Nucleus accumbens (tissue), 56 donors: ENCODE results near the gene UBTD1.
A peak's percentile ranks its signal among the peaks of the same experiment; 100 is the strongest.

Experiments used
- DNase-seq, 56 donors: peaks; one replicate each; lab custom pipeline; 2025; lab: John Stamatoyannopoulos, UW

Gene UBTD1

DNA sequence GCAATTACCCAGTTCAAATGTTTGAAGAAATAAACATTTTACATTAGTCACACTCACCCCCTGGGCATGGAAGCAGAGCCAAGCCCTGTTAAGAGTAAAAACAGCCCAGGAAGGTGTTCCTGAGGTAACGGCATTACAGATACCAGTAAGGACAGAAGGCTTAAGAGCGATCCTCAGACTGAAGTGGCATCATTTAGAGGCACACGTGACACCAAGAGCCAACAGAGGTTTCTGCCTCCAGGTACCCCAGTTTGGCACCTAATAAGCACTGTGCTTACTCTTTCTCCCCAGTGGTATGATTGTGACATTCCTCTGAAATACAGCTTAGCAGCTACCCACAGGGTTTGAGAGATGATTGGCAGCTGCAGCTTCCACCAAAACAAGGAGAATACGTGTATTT, 17.7 kb upstream of the UBTD1 start:
- no peak for DNase-seq

- DNase-seq: no peak
These were observed 16.3 kb upstream of the UBTD1 start for GRCh38 chr10:97482381-97482780.

- no peak for DNase-seq
These were observed 15.2 kb upstream of the UBTD1 start for GRCh38 chr10:97483506-97483905.

- DNase-seq: no peak
These were observed 14.8 kb upstream of the UBTD1 start for GRCh38 chr10:97483921-97484320.

DNA sequence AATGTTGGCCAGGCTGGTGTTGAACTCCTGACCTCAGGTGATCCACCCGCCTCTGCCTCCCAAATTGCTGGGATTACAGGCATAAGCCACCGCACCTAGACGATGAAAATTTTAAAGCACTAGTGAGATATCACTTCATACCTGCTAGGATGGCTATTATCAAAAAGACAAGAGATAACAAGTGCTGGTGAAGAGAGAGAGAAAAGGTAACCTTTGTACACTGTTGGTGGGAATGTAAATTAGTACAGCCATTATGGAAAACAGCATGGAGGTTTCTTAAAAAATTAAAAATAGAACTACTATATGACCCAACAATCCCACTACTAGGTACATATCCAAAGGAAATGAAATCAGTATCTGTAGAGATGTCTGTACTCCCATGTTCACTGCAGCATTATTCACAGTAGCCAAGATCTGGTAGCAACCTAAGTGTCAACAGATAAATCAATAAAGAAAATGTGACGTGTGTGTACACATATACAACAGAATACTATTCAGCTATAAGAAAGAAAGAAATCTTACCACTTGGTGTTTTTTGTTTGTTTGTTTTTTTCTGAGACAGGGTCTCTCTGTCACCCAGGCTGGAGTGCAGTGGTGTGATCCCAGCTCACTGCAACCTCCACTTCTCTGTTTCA, 13.0 kb upstream of the UBTD1 start:
- no peak for DNase-seq

GRCh38 chr10:97490592-97490991, 8.1 kb upstream of the UBTD1 start:
- peak in 40 of 56 donors; percentile 7 to 67 (median 39) for DNase-seq

GRCh38 chr10:97494151-97494550, 4.6 kb upstream of the UBTD1 start:
- peak in 28 of 56 donors; percentile 11 to 60 (median 30) for DNase-seq

DNA sequence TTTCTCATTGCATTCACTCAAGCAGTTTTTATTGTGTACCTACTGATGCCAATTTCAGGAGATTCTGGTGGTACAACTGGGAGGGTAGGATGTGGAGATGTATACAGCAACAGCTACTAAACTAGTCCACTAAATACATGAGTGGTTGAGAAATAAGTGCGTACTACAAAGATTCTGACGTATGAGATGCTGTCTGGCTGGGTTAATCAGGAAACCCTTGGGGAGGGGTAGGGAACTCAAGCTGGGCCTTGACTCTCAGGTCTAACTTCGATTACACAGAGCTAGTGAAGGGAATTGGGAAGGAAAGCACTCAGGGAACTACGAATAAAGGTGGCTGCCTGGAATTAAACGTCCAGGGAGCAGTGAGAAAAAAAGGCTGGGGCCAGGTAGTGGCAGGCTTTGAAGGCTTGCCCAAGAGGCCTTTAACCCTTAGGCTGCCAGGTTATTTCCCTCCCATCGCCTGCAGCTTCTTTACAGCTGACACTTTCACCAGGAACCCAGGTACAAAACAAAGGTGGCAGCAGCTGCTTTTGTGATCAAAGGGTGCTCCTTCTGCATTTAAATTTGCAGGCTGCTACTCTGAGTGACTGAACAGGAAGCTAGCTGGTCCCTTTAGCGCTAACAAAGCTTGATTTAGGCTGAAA, 3.7 kb upstream of the UBTD1 start:
- DNase-seq: no peak

GRCh38 chr10:97497572-97498075, 1.1 kb upstream of the UBTD1 start:
- peak in 49 of 56 donors; percentile 22 to 80 (median 52) for DNase-seq

GRCh38 chr10:97498076-97498840, 466 bp upstream of the UBTD1 start, which contains the start of gene MMS19:
TSS of gene MMS19 (minus strand) at chr10:97498422. CDS start at chr10:97498384, 38 bp downstream.
- peak; percentile 89 to 100 (median 99) for DNase-seq

- DNase-seq: peak in 32 of 56 donors; percentile 20 to 70 (median 47)
These were observed 1.0 kb downstream of the UBTD1 start for GRCh38 chr10:97499561-97500296.

GRCh38 chr10:97500297-97500575, 1.5 kb downstream of the UBTD1 start:
- no peak for DNase-seq

DNA sequence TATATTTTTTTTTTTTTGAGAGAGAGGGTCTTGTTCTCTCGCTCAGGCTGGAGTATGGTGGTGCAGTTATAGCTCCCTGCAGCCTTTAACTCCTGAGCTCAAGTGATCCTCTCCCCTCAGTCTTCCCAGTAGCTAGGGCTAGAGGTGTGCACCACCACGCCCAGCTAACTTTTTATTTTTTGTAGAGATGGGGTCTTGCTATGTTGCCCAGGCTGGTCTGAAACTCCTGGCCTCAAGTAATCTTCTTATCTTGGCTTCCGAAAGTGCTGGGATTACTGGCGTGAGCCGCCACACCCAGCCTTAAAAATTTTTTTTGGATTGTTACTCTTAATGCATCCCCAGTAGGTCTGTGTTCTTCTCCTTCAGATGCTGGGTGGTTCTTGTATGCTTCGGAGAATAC, 4.2 kb downstream of the UBTD1 start:
- no peak for DNase-seq

- DNase-seq: no peak
These were observed 4.7 kb downstream of the UBTD1 start for GRCh38 chr10:97503406-97503805.

DNA sequence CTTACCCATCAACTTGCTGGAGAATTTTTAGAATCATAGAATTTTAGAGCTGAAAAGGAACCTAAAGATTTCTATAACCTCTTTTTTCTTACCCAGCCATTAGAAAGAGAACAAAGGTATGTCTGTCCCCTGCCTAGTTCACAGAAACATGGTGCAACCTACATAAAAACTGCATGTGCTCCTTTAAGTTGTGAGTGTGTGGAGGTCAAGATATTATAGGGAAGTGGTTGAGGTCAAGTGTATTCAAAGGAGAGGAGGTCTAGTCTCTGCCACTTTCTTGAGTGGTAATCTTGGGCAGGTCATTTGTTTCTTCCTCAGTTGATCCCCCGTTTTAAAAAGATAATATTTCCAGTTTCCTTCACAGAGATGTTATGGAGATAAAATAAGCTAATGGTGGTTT, 6.4 kb downstream of the UBTD1 start:
- DNase-seq: no peak

DNA sequence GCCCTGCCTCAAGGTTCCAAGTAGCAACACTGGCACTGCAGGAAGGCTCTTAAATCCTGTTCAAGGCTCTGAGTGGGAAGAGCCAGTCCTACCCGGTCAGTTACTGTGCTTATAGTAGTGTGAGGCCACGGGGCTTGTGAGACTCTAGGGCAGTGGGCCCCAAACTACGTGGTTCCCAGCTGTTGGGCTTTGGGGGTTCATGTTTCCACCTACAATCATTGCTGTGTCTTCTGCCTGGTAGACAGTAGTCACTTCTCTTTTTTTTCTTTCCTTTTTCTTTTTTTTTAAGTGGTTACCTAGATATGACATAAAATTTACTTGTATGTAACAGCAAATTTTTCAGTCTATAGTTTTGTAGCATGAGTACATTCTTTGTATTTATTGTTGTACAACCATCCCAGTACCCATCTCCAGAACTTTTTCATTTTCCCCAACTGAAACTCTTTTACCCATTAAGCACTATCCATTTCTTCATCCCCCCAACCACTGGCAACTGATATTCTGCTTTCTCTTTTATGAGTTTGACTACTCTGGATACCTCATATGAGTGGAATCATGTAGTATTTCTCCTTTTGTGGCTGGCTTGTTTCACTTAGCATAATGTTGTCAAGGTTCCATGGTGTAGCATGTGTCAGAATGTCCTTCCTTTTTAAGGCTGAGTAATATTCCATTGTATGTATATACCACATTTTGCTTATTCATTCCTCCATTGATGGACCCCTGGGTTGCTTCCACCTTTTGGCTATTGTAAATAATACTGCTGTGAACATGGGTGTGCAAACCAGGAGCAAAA, 7.7 kb downstream of the UBTD1 start:
- DNase-seq: no peak

DNA sequence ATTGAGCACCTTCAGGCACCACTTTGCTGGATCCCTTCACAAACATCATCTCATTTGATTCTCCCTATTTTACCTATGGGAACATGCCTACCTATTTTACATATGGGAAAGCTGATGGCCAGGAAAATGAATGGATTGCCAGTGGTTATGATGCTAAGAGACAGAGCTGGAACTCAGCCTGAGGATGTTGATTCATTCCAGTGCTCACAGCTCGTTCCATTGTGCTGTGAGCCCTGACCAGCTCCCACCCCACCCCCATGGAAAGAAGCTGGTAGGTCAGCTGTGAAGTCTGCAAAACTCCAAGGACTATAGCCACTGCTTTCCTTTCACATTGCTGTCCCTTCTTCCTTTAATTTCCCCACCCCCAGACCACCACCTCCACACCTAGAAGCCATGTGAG, 9.6 kb downstream of the UBTD1 start:
- DNase-seq: peak in 11 of 56 donors; percentile 2 to 39 (median 17)

- no peak for DNase-seq
These were observed 10.5 kb downstream of the UBTD1 start for GRCh38 chr10:97509120-97509680.

DNA sequence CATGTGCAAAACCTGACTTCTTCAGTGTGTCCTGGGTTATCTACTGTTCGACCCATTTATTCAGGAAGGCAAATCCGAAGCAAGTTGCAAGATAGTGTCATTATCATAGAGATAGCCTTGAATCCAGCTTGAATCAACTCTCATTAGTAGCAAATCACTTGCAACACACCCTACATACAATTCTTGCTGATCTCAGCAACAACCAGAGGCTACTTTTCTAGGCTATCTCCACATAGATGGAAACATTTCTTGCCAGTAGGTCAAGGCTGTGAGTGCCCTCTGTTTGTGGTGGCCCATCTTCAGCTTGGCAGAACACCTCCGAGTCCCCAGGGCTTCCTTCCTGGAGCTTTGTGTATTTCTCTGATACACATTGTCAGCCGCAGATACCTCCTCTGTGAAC, 12.0 kb downstream of the UBTD1 start:
- no peak for DNase-seq
